ENCODE results near the gene KSR1. TPM values are rescaled to one million over a fixed set of nuclear protein-coding genes. Genes with fewer than 3 reads are reported as not detected.

Gene KSR1
- total RNA-seq, 1 experiment from 2014 or later, result 4.5 TPM

- intact Hi-C loops (cut with micrococcal nuclease; ENCODE audit: unreplicated experiment), result no loop called here
- Mint-ChIP-seq H3K27me3 (ENCODE audit: unreplicated experiment) (no peaks in the 10 kb centered on the region), H3K4me3 (ENCODE audit: low read depth, unreplicated experiment) (no peak overlapping the region), H3K36me3 (ENCODE audit: insufficient read depth, unreplicated experiment) (no peaks in the 10 kb centered on the region), H3K9me3 (ENCODE audit: low read depth, unreplicated experiment) (no peaks in the 10 kb centered on the region), H3K27ac (ENCODE audit: unreplicated experiment) (no peak overlapping the region), H3K4me1 (ENCODE audit: low read depth, unreplicated experiment) (no peaks in the 10 kb centered on the region)
- no peak for DNase-seq
- TF ChIP-seq, protein P1, sequence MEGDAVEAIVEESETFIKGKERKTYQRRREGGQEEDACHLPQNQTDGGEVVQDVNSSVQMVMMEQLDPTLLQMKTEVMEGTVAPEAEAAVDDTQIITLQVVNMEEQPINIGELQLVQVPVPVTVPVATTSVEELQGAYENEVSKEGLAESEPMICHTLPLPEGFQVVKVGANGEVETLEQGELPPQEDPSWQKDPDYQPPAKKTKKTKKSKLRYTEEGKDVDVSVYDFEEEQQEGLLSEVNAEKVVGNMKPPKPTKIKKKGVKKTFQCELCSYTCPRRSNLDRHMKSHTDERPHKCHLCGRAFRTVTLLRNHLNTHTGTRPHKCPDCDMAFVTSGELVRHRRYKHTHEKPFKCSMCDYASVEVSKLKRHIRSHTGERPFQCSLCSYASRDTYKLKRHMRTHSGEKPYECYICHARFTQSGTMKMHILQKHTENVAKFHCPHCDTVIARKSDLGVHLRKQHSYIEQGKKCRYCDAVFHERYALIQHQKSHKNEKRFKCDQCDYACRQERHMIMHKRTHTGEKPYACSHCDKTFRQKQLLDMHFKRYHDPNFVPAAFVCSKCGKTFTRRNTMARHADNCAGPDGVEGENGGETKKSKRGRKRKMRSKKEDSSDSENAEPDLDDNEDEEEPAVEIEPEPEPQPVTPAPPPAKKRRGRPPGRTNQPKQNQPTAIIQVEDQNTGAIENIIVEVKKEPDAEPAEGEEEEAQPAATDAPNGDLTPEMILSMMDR (IDR thresholded peaks at IDR 0.05; ENCODE audit: unreplicated experiment), result no peak
- no TSS peak for BruUV-seq (replicated peaks)
- CTCF ChIA-PET, result interaction anchor here (0.6 kb wide), 1 partner anchor 8 kb away, joined by 3 read pairs; no protein-coding TSS in a partner anchor
These were observed 114.3 kb downstream of the KSR1 start for GRCh38 chr17:27570578-27570914.

DNA sequence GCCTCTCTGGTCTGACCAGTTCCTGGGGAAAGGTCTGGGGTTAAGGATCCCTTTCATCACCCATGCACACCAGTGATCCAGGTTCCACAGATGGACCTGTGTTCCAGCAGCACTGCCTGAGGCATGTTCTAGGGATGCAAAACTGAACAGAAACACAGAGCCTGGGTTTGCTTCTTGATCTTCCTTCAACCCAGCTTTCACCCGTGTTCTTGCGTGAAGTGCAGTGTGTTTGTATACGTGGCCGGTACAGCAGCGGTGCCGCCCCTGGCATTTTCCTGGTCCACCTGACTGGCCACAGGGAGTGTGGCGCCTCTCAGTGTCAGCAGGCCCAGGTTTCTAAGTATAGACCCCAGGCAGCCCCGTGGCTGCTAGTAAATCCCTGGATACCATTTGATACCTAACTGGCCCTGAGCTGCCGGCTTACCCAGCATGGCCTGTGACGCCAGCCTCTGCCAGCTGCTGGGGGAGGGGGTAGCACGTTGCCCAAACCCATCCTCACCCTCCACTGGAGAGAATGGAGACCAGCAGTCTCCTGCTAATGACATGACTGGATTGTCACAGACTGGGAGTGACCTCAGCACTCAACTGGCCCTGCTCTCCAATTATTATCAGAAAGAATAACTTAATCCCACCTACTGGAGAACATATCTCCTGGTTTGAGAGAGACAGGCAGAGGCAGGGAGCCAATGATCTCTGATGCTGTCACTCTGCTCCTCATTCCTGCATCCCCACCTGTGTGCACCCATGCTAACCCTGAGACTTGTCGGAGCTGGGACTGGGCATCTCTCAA is 115.5 kb downstream of the KSR1 start:
- CTCF ChIA-PET, result no interaction called here
- H3K27me3 Mint-ChIP-seq (ENCODE audit: unreplicated experiment), result no peaks in the 10 kb centered on the region
- intact Hi-C loops (cut with micrococcal nuclease; ENCODE audit: unreplicated experiment), result no loop called here
- H3K36me3 Mint-ChIP-seq (ENCODE audit: insufficient read depth, unreplicated experiment), result no peaks in the 10 kb centered on the region
- H3K4me1 Mint-ChIP-seq (ENCODE audit: low read depth, unreplicated experiment), result peaks cover 8% of the 10 kb centered on the region
- TF ChIP-seq, protein P1 (IDR thresholded peaks at IDR 0.05; ENCODE audit: unreplicated experiment), result no peak
- no peaks in the 10 kb centered on the region for H3K9me3 Mint-ChIP-seq (ENCODE audit: low read depth, unreplicated experiment)
- BruUV-seq (replicated peaks), result no TSS peak
- no peak overlapping the region for H3K27ac Mint-ChIP-seq (ENCODE audit: unreplicated experiment)
- no peak overlapping the region for H3K4me3 Mint-ChIP-seq (ENCODE audit: low read depth, unreplicated experiment)
- no peak for DNase-seq

GRCh38 chr17:27572665-27573064 is 116.4 kb downstream of the KSR1 start:
- H3K27me3 Mint-ChIP-seq (ENCODE audit: unreplicated experiment), result no peaks in the 10 kb centered on the region
- no TSS peak for BruUV-seq (replicated peaks)
- H3K4me1 Mint-ChIP-seq (ENCODE audit: low read depth, unreplicated experiment), result peaks cover 14% of the 10 kb centered on the region
- no peak for DNase-seq
- intact Hi-C loops (cut with micrococcal nuclease; ENCODE audit: unreplicated experiment), result no loop called here
- no peaks in the 10 kb centered on the region for H3K9me3 Mint-ChIP-seq (ENCODE audit: low read depth, unreplicated experiment)
- H3K4me3 Mint-ChIP-seq (ENCODE audit: low read depth, unreplicated experiment), result no peak overlapping the region
- no peaks in the 10 kb centered on the region for H3K36me3 Mint-ChIP-seq (ENCODE audit: insufficient read depth, unreplicated experiment)
- TF ChIP-seq, protein P1 (IDR thresholded peaks at IDR 0.05; ENCODE audit: unreplicated experiment), result no peak
- H3K27ac Mint-ChIP-seq (ENCODE audit: unreplicated experiment), result no peak overlapping the region
- CTCF ChIA-PET, result no interaction called here

- DNase-seq, result no peak
- TF ChIP-seq, protein P1 (IDR thresholded peaks at IDR 0.05; ENCODE audit: unreplicated experiment), result no peak
- CTCF ChIA-PET, result no interaction called here
- Mint-ChIP-seq H3K4me3 (ENCODE audit: low read depth, unreplicated experiment) (no peak overlapping the region), H3K36me3 (ENCODE audit: insufficient read depth, unreplicated experiment) (no peaks in the 10 kb centered on the region), H3K4me1 (ENCODE audit: low read depth, unreplicated experiment) (peaks cover 17% of the 10 kb centered on the region), H3K27ac (ENCODE audit: unreplicated experiment) (no peak overlapping the region), H3K9me3 (ENCODE audit: low read depth, unreplicated experiment) (no peaks in the 10 kb centered on the region), H3K27me3 (ENCODE audit: unreplicated experiment) (no peaks in the 10 kb centered on the region)
- BruUV-seq (replicated peaks), result no TSS peak
- intact Hi-C loops (cut with micrococcal nuclease; ENCODE audit: unreplicated experiment), result no loop called here
These were observed 117.3 kb downstream of the KSR1 start for GRCh38 chr17:27573548-27573947.
